CD4-positive, alpha-beta T cell treated with Interleukin-15 for 1 hour (primary cell): ENCODE results near the gene HASPIN.
"Not testable (repeated sequence)": the region's sequence is repeated elsewhere in the genome, so short reads cannot be mapped to it uniquely, and the experiment has no call there.

ENCODE experiments used
- DNase-seq: peaks from one replicate; pipeline ENCODE4 v3.0.0-alpha.2; 2020

HASPIN gene

GRCh38 chr17:3697103-3697476, 26.6 kb upstream of the HASPIN start:
- DNase-seq: no peak

GRCh38 chr17:3698139-3698538, 25.6 kb upstream of the HASPIN start:
- no peak for DNase-seq

GRCh38 chr17:3699951-3700350, 23.8 kb upstream of the HASPIN start:
- no peak for DNase-seq

GRCh38 chr17:3702041-3702539, 21.6 kb upstream of the HASPIN start:
- DNase-seq: not testable (repeated sequence)

GRCh38 chr17:3704931-3705717, 18.6 kb upstream of the HASPIN start:
- no peak for DNase-seq

GRCh38 chr17:3705718-3705984, 18.1 kb upstream of the HASPIN start:
- DNase-seq: not testable (repeated sequence)

- no peak for DNase-seq
These were observed 15.3 kb upstream of the HASPIN start for GRCh38 chr17:3708366-3708765.

GRCh38 chr17:3710951-3711383, 12.7 kb upstream of the HASPIN start:
- peak; percentile 85 for DNase-seq

- DNase-seq: no peak
These were observed 10.8 kb upstream of the HASPIN start for GRCh38 chr17:3712811-3713463.

- no peak for DNase-seq
These were observed 8.4 kb upstream of the HASPIN start for GRCh38 chr17:3715296-3715695.

GRCh38 chr17:3718201-3718600, 5.5 kb upstream of the HASPIN start:
- DNase-seq: no peak

- DNase-seq: no peak
These were observed 4.4 kb upstream of the HASPIN start for GRCh38 chr17:3719265-3719664.

GRCh38 chr17:3722716-3723115, 987 bp upstream of the HASPIN start:
- no peak for DNase-seq

GRCh38 chr17:3723188-3723555, 531 bp upstream of the HASPIN start:
- no peak for DNase-seq

GRCh38 chr17:3724378-3725077, 825 bp downstream of the HASPIN start:
- no peak for DNase-seq

- no peak for DNase-seq
These were observed 3.3 kb downstream of the HASPIN start for GRCh38 chr17:3727041-3727440.

GRCh38 chr17:3728099-3728498, 4.4 kb downstream of the HASPIN start:
- not testable (repeated sequence) for DNase-seq

- no peak for DNase-seq
These were observed 6.2 kb downstream of the HASPIN start for GRCh38 chr17:3729881-3730280.

- DNase-seq: no peak
These were observed 7.3 kb downstream of the HASPIN start for GRCh38 chr17:3730881-3731429.

- DNase-seq: peak; percentile 24
These were observed 8.5 kb downstream of the HASPIN start for GRCh38 chr17:3732210-3732621.

- DNase-seq: not testable (repeated sequence)
These were observed 11.2 kb downstream of the HASPIN start for GRCh38 chr17:3734911-3735276.

- DNase-seq: no peak
These were observed 11.8 kb downstream of the HASPIN start for GRCh38 chr17:3735515-3735914.

- peak; percentile 50 for DNase-seq
These were observed 15.0 kb downstream of the HASPIN start for GRCh38 chr17:3738562-3739295.
